ENCODE measurements around the gene RMND5B.

DNA sequence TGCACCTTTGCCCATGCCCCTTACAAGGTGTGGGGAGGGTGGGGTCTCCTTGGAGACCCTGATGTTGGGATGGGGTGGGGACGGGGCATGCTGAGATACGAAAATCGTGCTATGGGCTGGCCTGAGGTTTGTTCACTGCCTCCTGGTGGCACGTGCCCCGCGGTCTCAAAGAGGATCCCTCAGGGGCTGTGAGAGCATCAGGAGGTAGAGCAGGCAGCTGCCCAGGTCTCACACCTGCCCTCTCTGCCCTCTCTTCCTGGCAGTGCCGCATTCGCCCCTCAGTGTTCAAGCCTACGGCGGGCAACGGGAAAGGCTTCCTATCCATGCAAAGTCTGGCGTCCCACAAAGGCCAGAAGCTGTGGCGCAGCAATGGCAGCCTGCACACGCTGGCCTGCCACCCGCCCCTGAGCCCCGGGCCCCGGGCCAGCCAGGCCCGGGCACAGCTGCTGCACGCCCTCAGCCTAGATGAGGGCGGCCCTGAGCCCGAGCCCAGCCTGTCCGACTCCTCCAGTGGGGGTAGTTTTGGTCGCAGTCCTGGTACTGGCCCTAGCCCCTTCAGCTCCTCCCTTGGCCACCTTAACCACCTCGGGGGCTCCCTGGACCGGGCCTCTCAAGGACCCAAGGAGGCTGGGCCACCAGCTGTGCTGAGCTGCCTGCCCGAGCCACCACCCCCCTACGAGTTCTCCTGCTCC lies 10.8 kb upstream of the RMND5B start:
- TF ChIP-seq, protein P1, sequence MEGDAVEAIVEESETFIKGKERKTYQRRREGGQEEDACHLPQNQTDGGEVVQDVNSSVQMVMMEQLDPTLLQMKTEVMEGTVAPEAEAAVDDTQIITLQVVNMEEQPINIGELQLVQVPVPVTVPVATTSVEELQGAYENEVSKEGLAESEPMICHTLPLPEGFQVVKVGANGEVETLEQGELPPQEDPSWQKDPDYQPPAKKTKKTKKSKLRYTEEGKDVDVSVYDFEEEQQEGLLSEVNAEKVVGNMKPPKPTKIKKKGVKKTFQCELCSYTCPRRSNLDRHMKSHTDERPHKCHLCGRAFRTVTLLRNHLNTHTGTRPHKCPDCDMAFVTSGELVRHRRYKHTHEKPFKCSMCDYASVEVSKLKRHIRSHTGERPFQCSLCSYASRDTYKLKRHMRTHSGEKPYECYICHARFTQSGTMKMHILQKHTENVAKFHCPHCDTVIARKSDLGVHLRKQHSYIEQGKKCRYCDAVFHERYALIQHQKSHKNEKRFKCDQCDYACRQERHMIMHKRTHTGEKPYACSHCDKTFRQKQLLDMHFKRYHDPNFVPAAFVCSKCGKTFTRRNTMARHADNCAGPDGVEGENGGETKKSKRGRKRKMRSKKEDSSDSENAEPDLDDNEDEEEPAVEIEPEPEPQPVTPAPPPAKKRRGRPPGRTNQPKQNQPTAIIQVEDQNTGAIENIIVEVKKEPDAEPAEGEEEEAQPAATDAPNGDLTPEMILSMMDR (IDR thresholded peaks at IDR 0.05), result no peak
- no peak for TF ChIP-seq EZH2 (IDR thresholded peaks at IDR 0.05; ENCODE audit: borderline replicate concordance, insufficient read depth, low read depth, low read length, poor library complexity, severe bottlenecking)
